Stimulated activated CD4-positive, alpha-beta T cell treated with anti-CD3 and anti-CD28 coated beads, Interleukin-15, amount 100 ng/mL, for 24 hours (primary cell): Measurements from ENCODE around the gene LMX1A.

Experiments used
- DNase-seq: peaks from one replicate; pipeline ENCODE4 v3.0.0-alpha.2; 2020

The LMX1A gene

DNA sequence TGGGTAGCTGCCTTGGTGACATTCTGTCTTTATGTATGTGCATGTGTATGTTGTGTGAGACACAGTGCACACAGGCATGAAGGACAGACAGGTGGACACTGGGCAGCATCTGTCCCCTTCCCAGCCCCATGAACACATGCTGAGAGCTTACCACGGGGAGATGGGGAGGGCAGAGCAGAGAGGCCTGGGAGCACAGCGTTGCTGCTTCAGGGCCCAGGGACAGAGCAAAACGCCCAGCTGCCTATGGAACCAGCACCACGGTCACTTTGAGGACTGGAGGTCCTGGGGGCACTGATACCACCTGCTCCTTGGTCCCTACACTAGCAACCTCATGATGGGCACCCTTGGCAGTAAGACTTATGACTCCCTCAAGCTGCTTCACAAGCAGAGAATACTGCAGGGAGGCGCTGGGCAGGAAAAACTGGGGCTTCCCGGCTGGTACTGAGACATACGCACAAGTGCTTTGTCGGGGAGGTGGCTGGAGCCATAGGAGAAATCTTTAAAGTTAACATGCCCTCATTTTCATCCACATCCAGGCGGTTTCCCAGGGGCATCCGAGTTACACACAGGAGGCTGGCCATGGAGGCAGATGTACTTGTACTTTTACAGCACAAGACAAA is 40.3 kb downstream of the LMX1A start:
- DNase-seq, result no peak

DNA sequence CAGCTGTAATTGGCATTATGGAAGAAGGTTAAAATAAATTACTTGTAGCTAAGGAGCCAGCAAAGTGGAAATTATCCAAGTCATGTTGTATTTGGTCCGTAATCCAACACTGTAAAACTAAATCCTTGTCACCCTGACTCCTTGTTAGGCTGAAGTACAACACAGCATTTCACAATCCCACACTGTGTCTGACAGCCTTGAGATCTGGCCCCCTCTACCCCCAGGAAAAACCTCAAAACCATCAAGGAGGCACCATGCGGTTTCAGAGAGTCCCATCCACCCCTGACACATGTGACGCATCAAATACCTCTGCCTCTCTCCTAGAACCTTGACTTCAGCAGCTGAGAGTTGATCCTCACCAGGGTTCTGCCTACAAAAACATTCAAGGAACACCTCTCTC is 41.0 kb downstream of the LMX1A start:
- DNase-seq, result no peak

DNA sequence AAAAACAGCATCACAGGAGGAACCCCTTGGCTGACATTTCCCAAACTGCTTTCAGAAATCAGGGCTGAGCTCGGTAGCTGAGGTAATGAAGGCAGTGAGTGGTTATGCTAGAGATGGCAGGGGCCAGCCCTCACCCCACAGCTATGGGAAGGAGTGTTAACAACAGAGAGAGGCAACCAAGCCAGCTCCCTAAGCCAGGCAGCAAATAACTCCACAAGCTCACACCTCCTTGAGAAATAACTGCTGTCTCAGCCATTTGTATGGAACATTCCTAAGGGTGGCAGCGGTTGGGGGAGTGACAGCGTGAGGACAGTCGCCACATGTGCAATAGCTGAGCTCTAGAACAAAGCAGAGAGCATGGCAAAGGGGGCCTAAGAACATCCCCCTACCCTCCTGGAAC is 42.6 kb downstream of the LMX1A start:
- DNase-seq, result no peak

- no peak for DNase-seq
Observed at GRCh38 chr1:165312591-165312990, 43.9 kb downstream of the LMX1A start.

GRCh38 chr1:165306543-165307434 is 49.7 kb downstream of the LMX1A start:
- no peak for DNase-seq

DNA sequence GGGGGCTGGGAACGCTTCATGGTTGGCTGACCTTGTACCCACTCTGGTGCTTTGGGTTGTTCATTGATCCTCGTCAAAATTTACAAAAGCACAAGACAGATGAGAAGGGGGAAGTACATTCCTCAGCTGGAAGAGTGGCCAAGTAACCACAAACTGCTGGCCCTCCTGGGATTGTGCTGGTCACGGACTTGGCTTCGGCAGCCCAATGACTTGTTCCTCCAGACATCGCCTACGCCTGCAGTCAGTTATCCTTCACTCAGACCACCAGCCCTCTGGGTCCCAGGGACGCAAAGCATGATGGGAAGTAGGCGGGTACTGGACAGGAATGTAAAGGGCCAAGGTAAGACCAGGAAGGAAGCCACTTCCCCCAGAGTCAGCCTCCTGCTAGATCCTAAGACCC is 53.1 kb downstream of the LMX1A start:
- DNase-seq, result no peak

DNA sequence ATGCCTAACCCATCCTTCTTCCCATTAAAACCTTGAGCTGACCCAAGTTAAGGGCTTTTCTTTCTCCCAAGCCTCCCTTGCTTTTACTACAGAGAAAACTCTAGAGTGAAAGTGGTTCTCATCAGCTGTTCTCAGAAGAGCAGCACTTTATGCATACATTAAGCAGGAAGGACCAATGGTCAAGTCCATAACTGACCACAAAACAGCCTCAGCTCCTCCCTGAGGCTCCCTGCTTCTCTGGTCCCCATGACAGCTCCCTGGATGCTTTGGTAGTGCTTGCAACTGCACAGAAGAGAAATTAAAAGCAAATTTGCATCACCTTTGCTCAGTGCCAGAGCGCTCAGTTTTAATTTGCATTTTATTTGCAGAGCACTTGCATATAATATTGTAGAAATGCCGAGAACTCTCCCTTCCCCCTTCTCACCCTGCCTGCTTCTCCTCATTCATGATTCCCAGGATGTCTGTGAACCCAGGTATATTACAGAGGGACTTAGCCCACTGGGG is 56.1 kb downstream of the LMX1A start:
- DNase-seq, result no peak

DNA sequence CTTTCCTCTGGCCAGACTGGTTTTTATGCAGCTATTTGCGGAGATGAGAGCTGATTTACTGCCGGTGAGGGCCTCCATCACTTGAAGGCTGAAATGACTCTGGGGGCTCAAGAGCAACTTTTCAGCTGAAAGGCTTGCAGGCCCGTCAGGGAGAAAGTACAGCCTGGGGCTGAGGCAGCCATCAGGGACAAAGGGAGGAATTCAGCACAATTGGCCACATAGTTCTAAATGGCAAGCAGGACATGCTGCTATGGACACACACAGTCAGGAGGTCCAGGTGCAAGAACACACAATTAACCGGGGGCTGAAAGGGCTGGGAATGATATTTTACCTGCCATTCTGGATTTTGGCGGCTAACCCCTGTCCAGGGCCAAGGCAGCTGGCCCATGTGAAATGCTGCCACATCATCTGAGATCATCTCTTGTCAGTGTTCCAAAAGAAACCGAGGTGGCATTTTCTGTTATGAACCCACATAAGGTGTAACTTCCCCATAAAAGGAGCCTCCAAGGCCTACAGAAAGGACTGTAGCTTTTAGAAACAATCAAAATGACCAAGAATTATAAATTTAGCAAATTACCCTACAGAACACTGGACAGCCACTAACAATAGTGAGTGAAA is 58.2 kb downstream of the LMX1A start:
- DNase-seq, result no peak

DNA sequence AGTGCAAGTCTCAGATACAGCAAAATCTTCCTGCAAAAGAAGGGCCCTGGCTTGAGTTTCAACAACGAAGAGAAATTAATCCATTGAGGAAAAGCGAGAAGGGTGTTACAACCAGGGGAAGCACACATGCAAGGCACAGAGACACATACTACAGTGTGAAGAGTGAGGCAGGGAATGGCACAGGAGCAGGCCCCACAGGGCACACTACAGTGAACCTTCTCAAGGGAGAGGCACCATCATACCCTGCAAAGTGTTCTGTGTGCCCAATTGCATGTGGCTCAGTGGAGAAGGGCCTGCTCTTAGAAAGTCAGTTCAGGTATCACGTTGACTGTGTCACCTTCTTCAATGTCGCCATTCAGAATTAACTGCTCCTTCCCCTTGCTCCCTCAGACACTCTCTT is 60.3 kb downstream of the LMX1A start:
- DNase-seq, result no peak

GRCh38 chr1:165290148-165290547 is 66.4 kb downstream of the LMX1A start:
- no peak for DNase-seq

GRCh38 chr1:165289556-165289955 is 67.0 kb downstream of the LMX1A start:
- no peak for DNase-seq

DNA sequence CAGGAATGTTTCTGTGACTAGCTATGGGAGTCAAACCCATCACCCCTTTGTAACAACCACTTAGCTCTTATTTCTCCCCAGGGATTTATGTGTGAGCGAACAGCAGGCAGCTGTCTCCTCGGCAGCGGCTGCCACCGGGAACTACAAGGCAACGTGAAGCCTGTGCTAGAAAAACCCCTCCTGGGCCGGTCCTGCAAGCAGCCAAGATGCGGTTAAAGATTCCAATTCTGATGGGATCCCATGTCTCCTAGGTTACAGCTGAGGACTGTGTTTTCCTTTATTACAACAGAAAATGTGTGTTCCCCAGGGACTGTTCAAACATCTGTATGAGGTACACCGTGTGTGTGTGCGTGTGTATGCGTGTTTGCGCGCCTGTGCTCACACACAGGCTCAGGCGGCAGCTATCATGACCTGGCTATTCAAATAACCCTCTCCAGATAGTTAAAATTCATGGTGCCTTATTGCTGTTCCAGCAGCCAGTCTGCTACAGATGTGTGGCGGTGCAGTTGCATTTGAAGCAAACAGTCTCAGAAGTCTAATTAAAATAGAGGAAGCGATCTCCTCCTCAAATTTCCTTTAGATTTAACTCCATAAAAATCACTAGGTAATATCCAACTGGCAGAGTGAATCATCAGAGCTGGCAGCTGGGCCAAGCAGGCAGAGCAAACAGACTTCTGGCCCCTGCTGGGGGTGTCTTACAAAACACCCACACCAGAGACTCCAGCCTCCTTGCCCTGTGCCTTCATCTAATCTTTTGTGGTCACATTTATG is 68.0 kb downstream of the LMX1A start:
- DNase-seq, result no peak

GRCh38 chr1:165287781-165288180 is 68.7 kb downstream of the LMX1A start:
- DNase-seq, result no peak

DNA sequence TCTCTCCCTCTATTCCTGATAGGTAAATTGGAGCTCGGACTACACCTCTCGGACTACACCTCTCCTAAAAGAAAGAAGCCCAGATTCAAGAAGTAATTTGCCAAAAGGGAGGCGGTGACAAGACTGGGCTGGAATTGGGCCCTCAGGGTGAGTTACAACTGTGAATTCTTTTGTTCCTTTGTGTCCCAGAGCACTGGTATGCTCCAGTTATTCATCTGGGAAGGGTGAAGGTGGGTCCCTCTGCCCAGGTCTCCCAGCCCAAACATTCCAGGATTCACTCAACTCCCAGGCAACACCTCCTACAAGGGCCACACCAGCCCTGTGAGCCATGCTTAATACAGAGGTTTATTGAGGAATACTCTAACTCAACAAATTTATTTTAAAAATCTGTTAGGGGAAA is 69.2 kb downstream of the LMX1A start:
- DNase-seq, result no peak

- no peak for DNase-seq
Observed at GRCh38 chr1:165284454-165284853, 72.1 kb downstream of the LMX1A start.

- no peak for DNase-seq
Observed at GRCh38 chr1:165281207-165281901, 75.2 kb downstream of the LMX1A start.

DNA sequence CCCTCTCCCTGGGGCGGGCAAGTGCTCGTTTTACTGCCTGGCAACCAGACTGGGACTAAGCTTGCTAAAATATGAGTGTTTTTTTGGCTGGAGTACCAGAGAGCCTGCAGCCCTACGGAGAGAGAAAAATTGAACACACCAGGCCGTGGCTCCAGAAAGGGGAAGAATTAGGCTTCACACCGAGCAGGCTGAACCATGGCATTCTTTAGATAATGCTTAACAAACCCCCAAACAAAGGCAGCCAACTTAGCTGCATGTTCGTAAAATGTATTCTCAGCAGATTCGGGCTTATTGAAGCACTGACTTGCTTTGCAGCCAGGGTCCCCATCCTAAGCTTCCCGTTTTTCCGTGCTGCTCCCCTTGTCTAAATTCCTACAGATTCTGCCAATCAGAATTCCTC is 76.6 kb downstream of the LMX1A start:
- no peak for DNase-seq

- no peak for DNase-seq
Observed at GRCh38 chr1:165276314-165276713, 80.2 kb downstream of the LMX1A start.

- DNase-seq, result no peak
Observed at GRCh38 chr1:165265196-165265838, 91.2 kb downstream of the LMX1A start.

DNA sequence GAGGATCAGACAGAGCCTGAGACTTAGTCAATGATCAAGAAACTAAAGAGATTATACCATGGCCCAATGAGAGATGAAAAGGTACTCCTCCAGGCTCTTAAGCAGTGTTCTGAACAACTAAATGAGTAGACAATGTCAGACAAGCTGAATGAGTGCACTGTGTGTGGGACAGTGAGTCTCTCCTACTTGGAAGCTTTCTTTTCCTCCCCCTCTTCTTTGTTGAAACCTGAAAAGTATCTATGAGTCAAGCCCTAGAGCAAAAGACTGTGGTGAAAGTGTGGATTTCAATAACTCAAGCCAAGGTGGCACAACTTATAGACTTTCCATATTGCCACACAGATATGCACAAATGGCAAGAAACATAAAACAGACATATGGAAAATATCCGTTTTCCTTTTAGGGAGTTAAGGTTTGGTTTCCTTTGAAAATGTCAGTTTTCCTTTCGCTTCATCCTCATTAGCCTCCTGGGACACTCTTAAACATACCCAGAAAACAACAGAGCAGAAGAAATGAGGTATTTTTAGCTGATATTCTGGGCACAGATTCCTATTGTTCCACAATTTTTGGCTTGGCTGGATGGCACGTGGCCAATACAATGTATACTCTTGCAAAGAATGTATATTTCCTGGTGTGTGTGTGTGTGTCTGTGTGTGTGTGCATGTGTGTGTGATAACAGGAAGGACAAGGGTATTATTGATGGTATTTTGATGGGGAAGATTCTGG is 96.6 kb downstream of the LMX1A start:
- DNase-seq, result no peak

DNA sequence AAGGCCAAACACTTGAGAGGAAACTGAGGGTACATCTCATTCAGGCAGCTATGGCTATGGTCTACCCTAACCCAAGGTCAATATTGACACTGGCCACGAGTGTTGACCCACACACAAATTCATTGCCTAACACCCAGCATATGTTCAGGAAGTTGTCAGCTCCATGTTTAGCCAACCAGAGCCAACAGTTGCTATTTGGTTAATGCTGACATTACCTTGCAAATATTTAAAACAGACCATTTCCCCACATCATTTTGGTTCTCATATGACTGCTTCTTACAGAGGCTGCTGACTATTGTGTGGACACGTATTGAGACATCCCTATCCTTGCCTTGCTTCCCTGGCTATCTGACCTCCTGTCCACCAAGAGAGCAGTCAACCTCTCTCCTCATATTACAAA is 97.3 kb downstream of the LMX1A start:
- DNase-seq, result no peak
